ENCODE measurements around the gene SLC3A2. TPM values are rescaled to one million over a fixed set of nuclear protein-coding genes. Genes with fewer than 3 reads are reported as not detected.

Gene SLC3A2
- total RNA-seq, 4 donors from 2014 or later: 108 to 148 (median 133) TPM

DNA sequence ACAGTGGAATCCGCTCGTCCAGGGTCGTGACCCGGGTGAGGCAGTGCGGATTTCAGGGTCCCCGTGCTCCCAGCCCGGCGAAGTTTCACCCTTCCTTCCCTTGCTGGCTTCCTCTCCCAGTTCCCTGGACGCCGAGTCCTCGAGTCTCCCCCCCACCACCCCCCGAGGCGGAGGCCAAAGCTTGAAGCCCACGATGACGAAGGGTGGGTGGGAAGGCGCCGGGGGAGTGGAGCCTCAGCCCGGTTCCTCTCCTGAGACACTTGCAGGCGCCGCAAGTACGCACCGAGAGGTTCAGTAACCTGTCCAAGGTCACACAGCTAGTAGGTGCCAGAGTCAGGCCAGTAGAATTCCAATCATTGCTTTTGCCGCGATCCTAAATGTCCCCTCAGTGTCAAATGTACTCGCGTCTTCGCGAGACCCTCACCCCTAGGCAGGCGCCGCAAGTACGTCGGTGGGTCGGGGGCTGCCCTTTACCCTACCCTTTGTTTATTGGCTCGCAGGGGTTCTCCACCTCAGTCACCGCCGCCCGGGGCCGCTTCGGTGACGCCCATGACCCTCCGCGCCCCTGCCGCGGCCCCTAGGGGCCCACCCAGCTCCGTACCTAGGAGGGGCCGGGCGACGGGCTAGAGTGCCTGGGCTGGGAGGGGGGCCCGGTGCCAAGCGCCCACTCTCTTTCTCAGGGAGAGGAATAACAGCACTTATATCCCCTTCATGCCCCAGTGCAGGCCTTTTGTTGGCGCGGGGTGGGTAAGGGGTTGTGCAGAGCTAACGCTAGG is 46.2 kb downstream of the SLC3A2 start:
- Histone ChIP-seq H3K27ac (no peak overlapping the region), H3K4me3 (peak overlapping the region in 3 of 4 donors; percentile 8 to 42 (median 41)), H3K4me1 (peaks cover 0 to 38% (median 23%) of the 10 kb centered on the region in 4 donors), H3K9me3 (peaks cover 0 to 8% (median 0%) of the 10 kb centered on the region in 4 donors), H3K27me3 (peaks cover 0 to 70% of the 10 kb centered on the region in 2 donors), H3K36me3 (no peaks in the 10 kb centered on the region)
- DNase-seq (ENCODE audit: low spot score in 2 of 2): no peak
- TF ChIP-seq, protein P1, sequence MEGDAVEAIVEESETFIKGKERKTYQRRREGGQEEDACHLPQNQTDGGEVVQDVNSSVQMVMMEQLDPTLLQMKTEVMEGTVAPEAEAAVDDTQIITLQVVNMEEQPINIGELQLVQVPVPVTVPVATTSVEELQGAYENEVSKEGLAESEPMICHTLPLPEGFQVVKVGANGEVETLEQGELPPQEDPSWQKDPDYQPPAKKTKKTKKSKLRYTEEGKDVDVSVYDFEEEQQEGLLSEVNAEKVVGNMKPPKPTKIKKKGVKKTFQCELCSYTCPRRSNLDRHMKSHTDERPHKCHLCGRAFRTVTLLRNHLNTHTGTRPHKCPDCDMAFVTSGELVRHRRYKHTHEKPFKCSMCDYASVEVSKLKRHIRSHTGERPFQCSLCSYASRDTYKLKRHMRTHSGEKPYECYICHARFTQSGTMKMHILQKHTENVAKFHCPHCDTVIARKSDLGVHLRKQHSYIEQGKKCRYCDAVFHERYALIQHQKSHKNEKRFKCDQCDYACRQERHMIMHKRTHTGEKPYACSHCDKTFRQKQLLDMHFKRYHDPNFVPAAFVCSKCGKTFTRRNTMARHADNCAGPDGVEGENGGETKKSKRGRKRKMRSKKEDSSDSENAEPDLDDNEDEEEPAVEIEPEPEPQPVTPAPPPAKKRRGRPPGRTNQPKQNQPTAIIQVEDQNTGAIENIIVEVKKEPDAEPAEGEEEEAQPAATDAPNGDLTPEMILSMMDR (IDR thresholded peaks at IDR 0.05): no peak
- TF ChIP-seq POLR2A (IDR thresholded peaks at IDR 0.05) (no peak), EP300 (IDR thresholded peaks at IDR 0.05) (no peak)
- 17 to 24% methylated on average over 37 to 50 of the region's 53 CpGs for WGBS, 2 donors

DNA sequence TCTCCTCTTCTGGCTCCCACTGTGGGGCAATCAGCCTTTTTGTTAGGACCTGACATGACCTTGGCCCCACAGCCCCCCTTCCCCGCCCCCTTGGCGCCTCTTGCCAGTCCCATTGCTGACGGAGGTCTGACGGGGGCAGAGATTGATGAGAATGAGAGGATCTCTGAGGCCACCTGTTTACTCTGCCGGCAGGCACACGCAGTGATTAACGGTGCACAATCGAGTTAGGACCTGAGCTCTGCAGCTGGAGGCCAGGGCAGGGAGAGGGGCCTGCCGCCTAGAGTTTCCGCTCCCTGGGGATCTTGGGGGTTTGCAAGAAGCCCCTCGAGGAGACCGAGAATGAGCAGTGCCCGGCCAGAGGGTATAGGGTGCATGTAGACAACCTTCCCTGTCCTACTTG is 47.3 kb downstream of the SLC3A2 start:
- peaks cover 0 to 58% of the 10 kb centered on the region in 2 donors for H3K27me3 ChIP-seq
- no peak overlapping the region for H3K27ac ChIP-seq
- 56 to 67% methylated on average over 13 of the region's 13 CpGs for WGBS, 2 donors
- peaks cover 0 to 34% (median 23%) of the 10 kb centered on the region in 4 donors for H3K4me1 ChIP-seq
- peaks cover 0 to 1% (median 0%) of the 10 kb centered on the region in 4 donors for H3K9me3 ChIP-seq
- H3K36me3 ChIP-seq: no peaks in the 10 kb centered on the region
- TF ChIP-seq, protein P1 (IDR thresholded peaks at IDR 0.05): no peak
- no peak for TF ChIP-seq POLR2A (IDR thresholded peaks at IDR 0.05)
- TF ChIP-seq EP300 (IDR thresholded peaks at IDR 0.05): no peak
- no peak for DNase-seq (ENCODE audit: low spot score in 2 of 2)
- no peak overlapping the region for H3K4me3 ChIP-seq

DNA sequence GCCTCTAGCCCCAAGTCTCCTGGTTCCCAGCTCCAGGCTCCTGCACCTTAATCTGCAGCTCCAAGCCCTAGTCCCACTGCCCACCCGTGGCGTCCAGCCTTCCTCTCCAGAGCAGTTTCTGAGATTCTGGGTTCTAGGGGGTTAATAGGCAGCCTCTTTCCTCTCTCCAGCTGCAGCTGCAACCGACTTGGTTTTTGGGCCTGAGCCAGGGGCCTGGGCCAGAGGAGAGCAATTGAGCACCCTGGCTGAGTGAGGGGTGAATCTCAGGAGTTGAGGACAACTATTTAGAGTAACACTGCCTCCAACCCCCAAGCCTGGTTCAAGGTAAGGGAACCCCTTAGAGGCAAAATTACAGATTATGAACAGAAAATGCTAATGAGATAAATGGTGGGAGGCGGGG is 49.5 kb downstream of the SLC3A2 start:
- TF ChIP-seq, protein P1 (IDR thresholded peaks at IDR 0.05): no peak
- no peak for TF ChIP-seq EP300 (IDR thresholded peaks at IDR 0.05)
- TF ChIP-seq POLR2A (IDR thresholded peaks at IDR 0.05): no peak
- H3K9me3 ChIP-seq: no peaks in the 10 kb centered on the region
- 34 to 57% methylated on average over 4 of the region's 4 CpGs for WGBS, 2 donors
- H3K36me3 ChIP-seq: no peaks in the 10 kb centered on the region
- no peak overlapping the region for H3K4me3 ChIP-seq
- no peak overlapping the region for H3K27ac ChIP-seq
- peaks cover 0 to 37% of the 10 kb centered on the region in 2 donors for H3K27me3 ChIP-seq
- peaks cover 0 to 22% (median 14%) of the 10 kb centered on the region in 4 donors for H3K4me1 ChIP-seq
- DNase-seq (ENCODE audit: low spot score in 2 of 2): no peak

DNA sequence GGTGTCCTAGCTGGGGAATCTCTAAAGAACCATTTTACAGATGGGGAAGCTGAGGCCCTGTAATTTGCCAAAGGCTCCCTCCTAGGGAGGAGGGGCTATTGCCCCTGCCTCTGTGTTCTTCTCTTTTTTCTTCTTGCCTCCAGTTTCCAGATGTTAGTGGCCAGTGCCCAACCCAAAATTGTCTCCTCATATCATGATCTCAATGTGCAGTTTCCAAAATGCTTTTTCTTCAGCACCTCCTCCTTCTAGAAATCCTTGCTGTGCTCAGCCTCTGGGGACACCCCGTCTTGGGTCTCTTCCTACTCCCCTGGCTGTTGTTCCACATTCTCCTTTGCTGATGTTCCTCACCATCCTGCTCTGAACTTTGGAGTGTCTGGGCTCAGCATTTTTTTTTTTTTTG is 50.0 kb downstream of the SLC3A2 start:
- Histone ChIP-seq H3K27ac (no peak overlapping the region), H3K4me3 (no peak overlapping the region), H3K9me3 (no peaks in the 10 kb centered on the region), H3K4me1 (peaks cover 0 to 17% (median 13%) of the 10 kb centered on the region in 4 donors), H3K36me3 (no peaks in the 10 kb centered on the region), H3K27me3 (peaks cover 0 to 32% of the 10 kb centered on the region in 2 donors)
- TF ChIP-seq POLR2A (IDR thresholded peaks at IDR 0.05) (no peak), EP300 (IDR thresholded peaks at IDR 0.05) (no peak)
- TF ChIP-seq, protein P1 (IDR thresholded peaks at IDR 0.05): no peak
- 42 to 53% methylated on average over 1 of the region's 1 CpG for WGBS, 2 donors
- no peak for DNase-seq (ENCODE audit: low spot score in 2 of 2)
